Measurements from ENCODE around the gene TMEM161B.
"Not testable (repeated sequence)": the region's sequence is repeated elsewhere in the genome, so short reads cannot be mapped to it uniquely, and the experiment has no call there.

The TMEM161B gene

GRCh38 chr5:88268385-88269184 is at the start of gene TMEM161B:
TSS of gene TMEM161B (minus strand) at chr5:88268845. CDS start at chr5:88268723, 122 bp downstream.
- DNase-seq (ENCODE audit: low spot score): peak; percentile 72
- FAIRE-seq: no peak

GRCh38 chr5:88304356-88304755 is 35.7 kb upstream of the TMEM161B start:
- no peak for DNase-seq (ENCODE audit: low spot score)
- FAIRE-seq: no peak

GRCh38 chr5:88298425-88298824 is 29.8 kb upstream of the TMEM161B start:
- FAIRE-seq: no peak
- DNase-seq (ENCODE audit: low spot score): no peak

GRCh38 chr5:88290801-88291200 is 22.2 kb upstream of the TMEM161B start:
- no peak for DNase-seq (ENCODE audit: low spot score)
- no peak for FAIRE-seq

GRCh38 chr5:88288528-88289197 is 20.0 kb upstream of the TMEM161B start:
- DNase-seq (ENCODE audit: low spot score) (no peak), FAIRE-seq (no peak)

GRCh38 chr5:88287846-88288527 is 19.3 kb upstream of the TMEM161B start:
- FAIRE-seq: no peak
- DNase-seq (ENCODE audit: low spot score): no peak

GRCh38 chr5:88287302-88287701 is 18.7 kb upstream of the TMEM161B start:
- no peak for DNase-seq (ENCODE audit: low spot score)

GRCh38 chr5:88283690-88284089 is 15.0 kb upstream of the TMEM161B start:
- FAIRE-seq (no peak), DNase-seq (ENCODE audit: low spot score) (no peak)

More at GRCh38 chr5:88287302-88287701, 18.7 kb upstream of the TMEM161B start:
- no peak for FAIRE-seq

- no peak for DNase-seq (ENCODE audit: low spot score)
- FAIRE-seq: no peak
Observed at GRCh38 chr5:88281322-88281721, 12.7 kb upstream of the TMEM161B start.

- no peak for DNase-seq (ENCODE audit: low spot score)
- FAIRE-seq: no peak
Observed at GRCh38 chr5:88279584-88279983, 10.9 kb upstream of the TMEM161B start.

GRCh38 chr5:88276378-88276777 is 7.7 kb upstream of the TMEM161B start:
- FAIRE-seq: no peak
- no peak for DNase-seq (ENCODE audit: low spot score)

- FAIRE-seq (no peak), DNase-seq (ENCODE audit: low spot score) (no peak)
Observed at GRCh38 chr5:88275581-88275980, 6.9 kb upstream of the TMEM161B start.

- DNase-seq (ENCODE audit: low spot score) (no peak), FAIRE-seq (no peak)
Observed at GRCh38 chr5:88269222-88269771, 652 bp upstream of the TMEM161B start.

GRCh38 chr5:88264565-88264964 is 4.1 kb downstream of the TMEM161B start:
- DNase-seq (ENCODE audit: low spot score); FAIRE-seq: not testable (repeated sequence)

GRCh38 chr5:88263349-88263748 is 5.3 kb downstream of the TMEM161B start:
- DNase-seq (ENCODE audit: low spot score) (no peak), FAIRE-seq (no peak)

GRCh38 chr5:88262116-88262515 is 6.5 kb downstream of the TMEM161B start:
- FAIRE-seq (no peak), DNase-seq (ENCODE audit: low spot score) (no peak)

- FAIRE-seq (no peak), DNase-seq (ENCODE audit: low spot score) (no peak)
Observed at GRCh38 chr5:88258636-88259035, 10.0 kb downstream of the TMEM161B start.

- no peak for FAIRE-seq
- DNase-seq (ENCODE audit: low spot score): no peak
Observed at GRCh38 chr5:88256872-88257271, 11.8 kb downstream of the TMEM161B start.

- DNase-seq (ENCODE audit: low spot score) (no peak), FAIRE-seq (no peak)
Observed at GRCh38 chr5:88256037-88256436, 12.6 kb downstream of the TMEM161B start.

GRCh38 chr5:88254320-88254719 is 14.3 kb downstream of the TMEM161B start:
- FAIRE-seq (no peak), DNase-seq (ENCODE audit: low spot score) (no peak)

- FAIRE-seq: no peak
- DNase-seq (ENCODE audit: low spot score): peak; percentile 25
Observed at GRCh38 chr5:88251048-88251711, 17.5 kb downstream of the TMEM161B start.
